ENCODE results near the gene YIPF7.

The YIPF7 gene

DNA sequence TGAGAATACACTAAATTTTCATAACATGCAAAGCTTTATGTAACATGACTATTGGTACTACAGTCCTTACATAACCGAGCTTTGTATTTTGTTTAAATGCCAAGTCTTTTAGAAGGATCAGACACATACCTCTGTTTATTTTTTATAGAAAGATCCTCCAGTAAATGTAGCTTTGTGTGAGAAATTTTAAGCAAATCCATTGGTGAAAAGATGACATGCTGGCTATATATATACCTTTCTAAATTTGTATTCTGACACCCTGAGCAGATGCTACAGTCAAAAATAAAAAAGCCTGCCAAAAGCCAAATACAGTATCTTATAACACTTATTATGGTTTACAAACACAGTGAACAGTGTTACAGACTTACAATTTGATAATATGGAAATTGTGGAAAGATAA lies at the start of gene YIPF7:
YIPF7 (minus strand) TSS at position 201 of the 400 bp plus-strand sequence. CDS start 1,525 bp downstream, outside the sequence.
- no peak for DNase-seq

DNA sequence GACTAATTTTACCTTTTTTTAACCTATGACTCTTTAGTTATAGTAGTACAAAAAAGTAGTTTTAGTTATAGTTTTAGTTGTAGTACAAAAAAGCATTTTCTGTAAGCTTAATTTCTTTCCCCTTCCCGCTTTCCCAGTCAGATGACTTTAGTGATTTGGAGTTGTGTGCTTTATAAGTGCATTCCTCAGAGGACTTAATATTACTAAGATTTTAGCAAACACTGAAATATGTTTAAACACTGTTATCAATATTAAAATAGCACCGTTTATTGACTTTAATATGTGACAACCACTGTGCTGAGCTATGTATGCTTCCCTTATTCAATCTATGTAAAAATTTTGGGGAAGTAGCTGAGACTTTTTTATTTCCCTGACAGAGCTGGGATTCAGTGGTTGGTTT lies 49.6 kb upstream of the YIPF7 start:
- DNase-seq: no peak

DNA sequence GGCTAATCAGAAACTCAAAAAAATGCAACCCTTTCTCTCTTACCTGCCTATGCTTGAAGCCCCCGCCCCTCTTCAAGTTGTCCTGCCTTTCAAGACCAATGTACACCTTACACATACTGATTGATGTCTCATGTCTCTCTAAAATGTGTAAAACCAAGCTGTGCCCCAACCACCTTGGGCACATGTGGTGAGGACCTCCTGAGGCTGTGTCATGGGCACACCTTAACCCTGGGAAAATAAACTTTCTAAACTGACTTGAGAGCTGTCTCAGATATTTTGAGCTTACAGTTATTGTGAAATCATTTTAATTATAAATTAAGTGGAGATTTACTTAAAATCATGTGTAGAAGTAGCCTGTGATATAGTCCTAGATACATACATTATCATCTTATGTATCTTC lies 49.0 kb upstream of the YIPF7 start:
- DNase-seq: no peak

DNA sequence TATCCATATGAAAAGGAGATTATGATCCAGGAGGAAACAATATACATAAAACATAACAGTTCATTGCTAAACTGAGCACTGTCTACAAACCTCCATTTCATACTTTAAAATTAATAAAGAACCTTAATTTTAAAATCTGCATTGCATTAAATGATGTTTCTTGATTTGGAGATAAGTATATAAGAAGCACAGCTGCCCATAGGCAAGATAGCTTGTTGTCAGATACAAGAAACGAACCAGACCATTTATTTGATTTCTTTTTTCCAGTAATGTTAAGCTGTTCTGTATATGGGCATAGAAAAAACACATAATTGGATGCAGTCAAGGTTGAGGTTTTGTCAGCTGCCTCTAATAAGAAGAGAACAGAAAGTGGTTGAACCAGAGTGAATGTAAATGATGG lies 33.2 kb upstream of the YIPF7 start:
- no peak for DNase-seq

DNA sequence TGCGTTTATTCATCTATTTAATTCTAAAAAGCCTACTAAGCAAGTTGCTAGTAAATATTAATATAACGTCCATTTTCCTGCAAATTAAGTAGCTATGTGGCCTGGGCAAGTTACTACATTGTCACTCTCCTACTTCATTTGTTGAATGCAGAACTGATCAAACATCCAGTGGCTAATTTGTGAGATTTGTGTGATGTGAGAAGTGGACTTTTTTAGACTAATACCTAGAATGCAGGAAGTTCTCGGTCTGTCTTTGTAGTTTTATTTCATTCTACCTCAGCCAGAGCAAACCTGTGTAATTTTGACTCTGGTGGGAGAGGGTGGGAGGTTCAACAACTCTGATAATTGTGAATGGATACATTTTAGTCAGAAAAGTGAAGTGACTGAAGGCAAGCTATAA lies 27.6 kb upstream of the YIPF7 start:
- DNase-seq: no peak

DNA sequence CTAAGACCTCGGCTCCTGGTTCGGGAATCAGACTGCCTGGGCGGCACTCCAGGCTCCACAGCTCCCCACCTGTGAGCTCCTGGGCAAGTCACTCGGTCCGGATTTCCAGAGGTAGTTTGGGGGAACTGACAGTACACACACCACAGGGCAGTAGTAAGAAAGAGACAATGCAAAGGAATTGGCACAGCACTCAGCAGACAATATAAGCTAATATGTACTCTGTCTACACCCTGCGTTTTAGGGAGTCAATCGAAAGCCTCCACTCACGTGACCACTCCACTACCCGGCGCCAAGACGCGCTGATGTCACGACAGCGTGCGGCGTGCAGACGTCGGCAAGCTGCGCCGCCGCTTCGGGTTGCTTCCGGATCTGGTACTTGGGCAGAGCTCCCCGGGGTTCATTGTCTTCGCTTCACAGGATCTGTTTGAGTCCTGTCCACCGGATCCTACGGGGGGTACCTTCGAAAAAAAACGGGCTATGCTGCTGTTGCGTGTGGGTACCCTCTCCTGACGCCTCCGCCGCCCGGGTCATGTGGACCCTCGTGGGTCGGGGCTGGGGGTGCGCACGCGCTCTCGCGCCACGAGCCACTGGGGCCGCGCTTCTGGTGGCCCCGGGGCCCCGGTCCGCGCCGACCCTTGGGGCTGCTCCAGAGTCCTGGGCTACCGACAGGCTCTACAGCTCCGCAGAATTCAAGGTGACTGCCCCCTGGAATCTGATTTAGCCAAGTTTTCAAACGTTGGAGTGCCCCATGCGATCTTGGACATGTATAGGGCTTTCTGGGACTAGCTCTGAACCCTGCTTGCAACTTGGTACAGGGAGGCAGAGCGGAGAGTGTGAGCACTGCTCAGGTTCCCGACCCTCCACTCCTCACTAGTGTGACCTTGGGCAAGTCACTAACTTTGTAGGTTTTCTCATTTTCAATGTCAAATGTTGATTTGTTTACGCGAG lies 26.9 kb upstream of the YIPF7 start, which contains the start of gene GUF1:
GUF1 (plus strand) TSS at position 327 of the 948 bp plus-strand sequence; CDS start at position 530, 203 bp downstream.
- peak; percentile 86 for DNase-seq

DNA sequence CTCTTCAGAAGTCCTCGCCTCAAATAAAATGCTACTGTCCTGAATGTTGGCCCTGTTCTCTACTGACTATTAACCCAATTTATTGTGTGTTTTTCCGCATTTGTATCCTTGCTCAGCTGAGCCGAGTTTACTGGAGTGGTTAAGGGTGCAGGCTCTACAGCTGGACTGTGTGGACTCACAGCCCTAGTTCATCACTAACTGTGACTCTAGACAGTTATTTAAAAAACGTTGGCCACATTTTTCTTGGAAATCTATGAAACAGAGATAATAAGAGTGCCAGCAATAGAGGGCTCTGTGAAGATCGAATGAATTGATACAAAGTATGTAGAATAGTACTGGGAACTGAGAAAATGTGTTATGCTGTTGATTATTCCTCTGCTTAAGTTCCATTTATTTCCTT lies 23.9 kb upstream of the YIPF7 start:
- no peak for DNase-seq

DNA sequence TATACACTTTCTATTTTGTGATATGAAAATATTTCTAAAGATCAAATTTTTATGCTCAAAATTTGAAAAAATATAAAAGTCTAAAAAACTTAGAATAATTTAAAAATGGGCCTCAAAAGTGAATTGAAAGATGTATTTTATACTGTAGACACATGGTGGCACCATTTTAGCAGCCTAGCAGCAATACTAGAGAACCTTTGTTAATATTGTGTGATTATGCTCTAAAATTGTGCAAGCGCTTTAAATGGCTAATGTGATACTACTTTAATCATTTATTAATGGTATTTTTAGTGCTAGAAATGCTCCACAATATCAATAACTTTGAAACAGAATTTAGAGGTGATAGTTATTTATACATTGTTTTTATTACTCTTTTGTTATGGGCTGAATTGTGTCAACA lies 23.0 kb upstream of the YIPF7 start:
- no peak for DNase-seq

DNA sequence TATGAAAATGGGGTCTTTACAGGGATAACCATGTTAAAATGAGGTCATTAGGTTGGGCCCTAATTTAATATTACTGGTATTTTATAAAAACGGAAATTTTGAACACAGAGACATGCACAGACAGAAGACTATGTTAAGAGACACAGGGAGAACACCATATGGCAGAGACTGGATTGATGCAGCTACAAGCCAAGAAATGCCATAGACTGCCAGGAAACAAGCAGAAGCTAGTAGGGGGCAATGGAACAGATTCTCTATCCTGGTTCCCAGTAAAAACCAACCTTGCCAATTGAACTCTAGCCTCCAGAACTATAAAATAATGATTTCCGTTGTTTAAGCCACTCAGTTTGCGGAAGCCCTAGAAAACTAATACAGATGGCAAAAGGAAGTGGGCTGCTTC lies 20.2 kb upstream of the YIPF7 start:
- no peak for DNase-seq

DNA sequence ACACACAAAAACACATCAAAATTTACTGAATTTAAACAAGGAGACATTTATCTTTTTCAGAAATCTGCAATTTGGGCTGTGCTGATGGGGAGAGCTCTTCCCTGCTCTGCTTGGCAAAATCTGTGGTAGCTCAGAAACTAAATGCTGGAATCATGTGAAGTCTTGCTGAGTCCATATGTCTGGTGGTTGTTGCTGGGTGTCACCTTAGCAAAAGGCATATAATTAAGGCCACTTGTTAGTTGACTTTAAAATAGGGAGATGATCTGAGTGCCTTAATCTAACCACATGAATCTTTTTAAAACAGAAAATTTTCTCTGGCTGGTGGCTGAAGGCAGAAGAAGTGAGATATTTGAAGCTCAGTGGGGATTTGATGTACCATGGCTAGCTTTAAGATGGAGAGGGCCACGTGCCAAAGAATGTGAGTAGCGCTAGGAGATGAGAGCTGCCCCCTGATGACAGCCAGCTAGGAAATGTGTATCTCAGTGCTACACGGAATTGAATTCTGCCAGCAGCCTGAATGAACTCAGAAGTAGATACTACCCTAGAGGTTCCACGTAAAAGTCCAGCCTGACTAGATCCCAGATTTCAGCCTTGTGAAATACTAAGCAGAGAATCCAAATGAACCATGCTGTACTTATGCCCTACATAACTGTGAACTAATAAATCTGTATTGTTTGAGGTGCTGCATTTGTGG lies 19.2 kb upstream of the YIPF7 start:
- no peak for DNase-seq

DNA sequence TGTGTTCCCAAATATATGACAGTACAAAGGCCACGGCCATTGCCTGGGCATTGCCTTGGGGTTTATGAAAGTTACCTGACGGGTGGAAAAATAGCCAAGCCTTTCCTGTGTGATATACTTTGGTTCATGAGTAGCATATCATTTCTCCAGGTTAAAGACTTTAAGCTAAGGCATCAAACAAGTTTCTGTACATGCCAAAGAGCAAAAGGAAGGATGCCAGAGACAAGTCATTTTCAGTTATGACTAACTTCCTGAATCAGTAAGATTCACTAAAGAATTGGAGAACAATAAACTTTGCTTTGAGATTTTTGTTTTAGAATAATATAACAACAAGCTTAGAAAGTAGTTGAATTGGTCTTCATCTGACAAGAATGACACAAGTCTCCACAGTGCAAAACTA lies 17.1 kb upstream of the YIPF7 start:
- no peak for DNase-seq

DNA sequence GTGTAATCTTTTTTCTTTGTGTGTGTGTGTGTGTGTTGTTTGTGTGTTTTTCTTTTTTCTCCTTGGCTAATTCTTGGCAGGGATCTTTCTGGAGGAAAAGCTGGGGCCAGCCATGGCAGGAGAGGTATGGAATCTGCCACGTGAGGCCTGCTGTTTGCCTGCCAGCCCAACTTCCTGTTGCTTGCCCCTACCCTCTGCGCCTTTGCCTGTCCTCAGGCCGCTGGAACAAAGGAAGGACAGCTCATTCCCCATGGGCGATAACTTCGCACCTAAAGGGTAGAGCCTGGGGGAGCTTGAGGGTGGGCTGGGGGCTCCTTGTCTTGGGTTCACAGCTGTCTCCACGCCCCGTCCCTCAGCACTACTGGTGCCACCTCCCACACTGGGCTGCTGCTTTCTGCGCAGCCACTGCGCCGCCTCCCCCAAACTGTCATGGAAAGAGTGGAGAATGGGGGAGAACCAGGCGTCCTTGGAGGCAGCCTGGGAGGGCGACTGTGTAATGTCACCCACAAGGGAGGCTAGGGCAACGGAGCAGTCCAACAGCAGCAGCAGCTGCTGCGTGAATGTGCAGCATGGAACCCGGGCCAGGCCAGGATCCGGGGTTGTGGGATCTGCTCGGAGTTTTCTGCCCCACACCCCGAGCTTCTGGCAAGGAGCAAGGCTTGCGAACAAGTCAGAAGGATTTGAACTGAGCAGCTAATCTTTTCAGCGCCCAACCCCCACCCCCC lies 12.3 kb upstream of the YIPF7 start:
- no peak for DNase-seq

DNA sequence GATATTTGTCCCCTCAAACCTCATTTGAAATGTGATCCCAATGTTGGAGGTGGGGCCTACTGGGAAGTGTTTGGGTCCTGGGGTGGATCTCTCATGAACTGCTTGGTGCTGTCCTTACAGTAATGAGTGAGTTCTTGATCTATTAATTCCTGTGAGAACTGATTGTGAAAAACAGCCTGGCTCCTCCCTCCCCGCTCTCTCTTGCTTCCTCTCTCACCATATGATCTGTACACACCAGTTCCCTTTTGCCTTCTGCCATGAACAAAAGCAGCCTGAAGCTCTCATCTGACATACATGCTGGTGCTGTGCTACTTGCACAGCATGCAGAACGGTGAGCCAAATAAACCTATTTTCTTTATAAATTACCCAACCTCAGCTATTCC lies 11.2 kb upstream of the YIPF7 start:
- DNase-seq: no peak

DNA sequence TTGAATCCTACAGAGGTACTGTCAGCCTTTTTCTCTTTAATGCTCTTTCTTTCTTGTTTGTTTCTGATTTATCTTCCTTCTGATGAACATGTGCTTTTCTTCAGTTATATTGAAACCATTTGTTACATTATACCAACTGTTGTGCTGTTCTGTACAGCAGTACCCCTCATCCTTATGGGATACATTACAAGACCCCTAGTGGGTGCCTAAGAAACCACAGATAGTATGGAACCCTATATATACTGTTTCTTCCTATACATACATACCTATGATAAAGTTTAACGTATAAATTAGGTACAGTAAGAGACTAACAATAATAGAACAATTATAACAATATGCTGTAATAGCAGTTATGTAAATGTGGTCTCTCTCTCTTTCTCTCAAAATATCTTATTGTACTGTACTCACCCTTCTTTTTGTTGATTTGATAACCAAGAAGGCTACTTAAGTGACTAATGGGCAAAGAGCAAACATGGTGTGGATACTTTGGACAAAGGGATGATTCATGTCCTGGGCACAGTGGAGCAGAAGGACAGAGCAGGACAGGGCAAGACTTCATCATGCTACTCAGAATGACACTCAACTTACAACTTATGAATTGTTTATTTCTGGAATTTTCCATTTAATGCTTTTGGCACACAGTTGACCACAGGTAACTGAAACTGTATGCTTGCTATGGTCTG lies 10.7 kb upstream of the YIPF7 start:
- no peak for DNase-seq

DNA sequence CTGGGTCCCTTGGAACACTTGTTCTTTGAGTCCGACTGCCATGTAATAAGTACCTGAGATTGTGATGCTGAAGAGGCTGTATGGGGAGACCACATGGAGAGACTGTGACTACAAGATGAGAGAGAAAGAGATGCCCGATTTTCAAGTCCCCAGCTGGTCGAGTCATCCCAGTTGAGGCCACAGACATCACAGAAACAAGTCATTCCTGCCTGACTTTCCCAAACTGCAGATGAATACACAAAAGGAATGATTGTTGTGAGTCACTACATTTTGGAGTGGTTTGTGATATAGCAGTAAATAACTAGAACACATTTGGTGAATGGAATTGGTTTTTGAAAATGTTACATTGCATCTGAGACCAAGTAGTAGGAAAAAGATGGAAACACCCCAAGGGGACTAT lies 9.0 kb upstream of the YIPF7 start:
- no peak for DNase-seq

DNA sequence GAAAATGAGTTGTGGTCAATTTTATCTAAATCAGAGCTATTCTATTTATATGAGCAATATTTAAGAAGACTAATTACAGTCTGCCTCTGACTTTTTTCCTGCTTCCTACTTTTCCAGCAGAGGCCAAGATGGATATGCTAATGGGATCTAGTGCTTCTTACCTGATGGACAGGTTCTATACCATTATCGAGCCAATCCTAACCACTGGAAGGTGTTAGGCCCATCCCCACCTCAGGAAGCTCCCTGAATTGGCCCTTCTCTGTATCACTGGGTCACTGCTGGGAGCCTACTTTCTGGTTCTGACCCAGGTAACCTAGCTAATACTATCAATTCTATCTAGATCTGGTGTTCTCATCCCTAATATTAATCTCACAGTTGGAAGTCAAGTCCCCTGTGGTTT lies 577 bp upstream of the YIPF7 start:
- DNase-seq: no peak

DNA sequence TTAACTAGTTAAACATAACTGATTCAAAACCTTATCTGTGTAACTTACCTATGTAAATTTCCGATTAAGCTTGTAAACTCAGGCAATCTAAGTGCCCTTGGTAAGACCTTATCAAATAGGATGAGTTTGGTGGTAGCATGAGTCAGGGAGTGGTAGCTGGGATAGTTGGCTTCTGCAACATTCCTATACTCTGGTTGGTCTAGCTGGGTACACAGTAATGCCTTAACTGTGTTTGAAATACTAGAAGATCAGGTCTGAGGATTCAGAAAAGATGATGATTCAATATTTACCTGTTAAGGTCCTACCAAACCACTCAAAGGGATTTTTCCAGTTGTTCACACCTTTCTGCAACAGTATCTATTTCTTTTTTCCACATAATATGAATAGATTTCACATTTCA lies 5.3 kb downstream of the YIPF7 start:
- no peak for DNase-seq

DNA sequence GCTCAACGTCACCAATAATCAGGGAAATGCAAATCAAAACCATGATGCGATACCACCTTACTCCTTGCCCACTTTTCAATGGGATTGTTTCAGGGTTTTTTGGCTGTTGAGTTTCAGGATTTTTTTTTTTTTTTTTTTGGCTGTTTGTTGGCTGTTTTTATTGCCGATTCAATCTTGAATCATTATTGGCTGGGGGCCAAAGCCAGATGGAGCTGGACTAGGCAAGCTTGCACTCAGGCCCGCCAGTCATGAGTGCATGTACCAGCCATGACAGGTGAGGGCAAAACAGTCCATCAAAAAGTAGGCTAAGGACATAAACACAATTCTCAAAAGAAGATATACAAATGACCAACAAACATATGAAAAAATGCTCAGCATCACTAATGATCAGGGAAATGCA lies 13.3 kb downstream of the YIPF7 start:
- DNase-seq: no peak

DNA sequence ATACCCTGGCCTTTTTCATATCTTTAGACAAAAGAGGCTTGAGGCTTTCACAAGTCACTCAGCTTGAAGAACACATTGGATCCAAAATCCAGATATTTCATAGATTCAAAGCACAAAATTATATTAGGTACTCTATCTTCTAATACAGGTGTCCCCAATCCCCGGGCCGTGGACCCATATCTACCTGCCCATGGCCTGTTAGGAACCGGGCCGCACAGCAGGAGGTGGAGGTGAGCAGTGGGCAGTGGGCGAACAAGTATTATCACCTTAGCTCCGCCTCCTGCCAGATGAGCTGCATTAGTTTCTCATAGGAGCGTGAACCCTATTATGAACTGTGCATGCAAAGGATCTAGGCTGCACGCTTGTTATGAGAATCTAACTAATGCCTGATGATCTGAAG lies 18.7 kb downstream of the YIPF7 start:
- DNase-seq: no peak

DNA sequence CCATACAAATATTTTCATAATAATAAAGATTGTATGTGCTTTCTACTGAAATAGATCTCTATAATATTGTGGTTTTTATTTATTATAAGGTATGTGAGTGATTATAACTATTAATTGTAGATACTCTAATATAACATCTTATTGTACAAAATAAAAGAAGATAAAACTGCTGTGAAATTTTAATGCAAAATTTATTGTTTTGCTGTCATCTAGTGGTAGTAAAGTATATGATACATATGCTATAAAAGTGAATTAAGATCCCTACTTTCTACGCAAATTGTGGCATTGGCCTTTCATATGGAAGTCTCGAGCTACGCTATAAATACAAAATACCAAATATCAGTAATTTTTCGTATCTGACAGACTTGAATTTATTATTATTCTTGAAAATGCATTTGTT lies 19.3 kb downstream of the YIPF7 start:
- no peak for DNase-seq

DNA sequence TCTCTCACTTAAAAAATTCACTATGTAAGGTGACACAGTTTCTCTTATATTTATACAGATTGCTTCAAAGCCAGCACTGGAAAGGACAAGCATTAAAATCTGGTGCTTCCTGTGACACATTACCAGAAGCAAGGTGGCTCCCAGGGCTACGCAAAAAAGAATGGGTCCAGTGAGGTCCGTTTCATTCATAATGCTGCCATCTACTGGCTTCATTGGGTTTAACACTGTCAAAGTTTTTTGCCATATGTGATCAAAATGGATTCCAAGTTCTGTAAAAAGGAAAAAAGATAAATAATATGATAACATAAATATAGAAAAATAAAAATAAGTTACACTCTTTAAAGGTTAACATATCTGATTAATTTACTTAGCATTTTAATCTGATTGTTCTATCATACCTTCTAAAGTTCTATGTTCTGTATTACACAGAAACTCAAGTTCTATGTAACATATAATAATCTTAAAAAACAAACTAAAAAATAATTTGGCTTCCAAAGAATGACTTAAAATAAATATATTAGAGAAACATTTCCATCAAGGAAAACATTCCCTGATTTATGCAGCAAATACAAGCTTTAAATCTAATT lies 22.1 kb downstream of the YIPF7 start:
- DNase-seq: peak; percentile 55

DNA sequence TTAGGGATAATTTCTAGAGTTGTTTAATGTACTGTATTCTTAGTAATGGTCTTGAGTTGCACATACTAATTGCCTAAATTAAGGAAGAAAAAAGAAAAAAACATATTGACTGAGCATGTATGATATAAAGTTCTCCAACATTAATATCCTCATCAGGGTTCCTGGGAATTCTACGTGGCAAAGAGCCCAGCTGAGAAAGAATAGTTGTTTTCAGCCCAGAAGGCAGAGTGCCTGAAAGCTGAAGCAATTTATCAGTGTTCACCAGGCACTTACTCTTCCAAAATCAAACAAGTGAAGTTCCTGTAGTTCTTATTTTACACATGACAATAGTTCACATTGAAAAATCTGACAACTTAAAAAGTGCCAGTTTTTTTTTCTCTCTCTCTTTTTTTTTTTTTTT lies 27.7 kb downstream of the YIPF7 start:
- no peak for DNase-seq

DNA sequence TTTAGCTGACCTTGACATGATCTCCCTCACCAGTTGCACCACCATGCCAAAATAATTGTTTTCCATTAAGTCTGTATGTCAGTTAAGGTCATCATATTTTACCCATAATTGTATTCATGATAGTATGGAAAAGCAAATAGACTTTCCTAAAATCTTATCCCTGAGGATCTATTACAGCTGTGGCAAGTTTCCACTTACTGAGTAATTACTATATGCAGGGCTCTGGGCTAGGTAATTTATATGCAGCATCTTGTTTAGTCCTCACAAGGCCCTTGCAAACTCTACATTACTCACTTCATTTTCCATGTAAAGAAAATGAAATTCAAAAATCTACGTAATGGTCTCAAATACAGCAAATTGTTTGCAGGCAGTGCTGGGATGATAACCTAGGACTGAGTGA lies 34.8 kb downstream of the YIPF7 start:
- no peak for DNase-seq
